Neural crest cell (in vitro differentiated cells): ENCODE results near the gene SMOC1. TPM values are rescaled to one million over a fixed set of nuclear protein-coding genes. Genes with fewer than 3 reads are reported as not detected.

Source experiments
- DNase-seq: peaks from one replicate; pipeline ENCODE4 v3.0.0; 2021; ENCODE audit warnings: low read depth, mixed read lengths, low spot score
- H3K27ac Mint-ChIP-seq: one replicate; pipeline ENCODE4 v1.8.0; 2021; ENCODE audit warnings: mild to moderate bottlenecking, mixed read lengths; ENCODE audit not compliant: unreplicated experiment
- H3K27me3 Mint-ChIP-seq: 2 replicates; pipeline ENCODE4 v1.8.0; 2021; ENCODE audit warnings: low read depth, mild to moderate bottlenecking, mixed read lengths
- H3K36me3 Mint-ChIP-seq: 2 replicates; pipeline ENCODE4 v1.8.0; 2021; ENCODE audit warnings: low read depth, mild to moderate bottlenecking, mixed read lengths
- H3K4me1 Mint-ChIP-seq: 2 replicates; pipeline ENCODE4 v1.8.0; 2021; ENCODE audit warnings: mixed read lengths
- H3K4me3 Mint-ChIP-seq: one replicate; pipeline ENCODE4 v1.8.0; 2021; ENCODE audit warnings: mild to moderate bottlenecking, mixed read lengths
- H3K9me3 Mint-ChIP-seq: 2 replicates; pipeline ENCODE4 v1.8.0; 2021; ENCODE audit warnings: mixed read lengths
- total RNA-seq: library from RNA; stranded (reverse); gene quantifications from 2 replicates; pipeline ENCODE4 v1.2.1, GENCODE V29; 2021
- TF ChIP-seq, protein P1 (sequence below): fragments of 200-600 bp; sonication (generic); conservative IDR thresholded peaks from 2 replicates; pipeline ENCODE4 v1.5.0; 2021; ENCODE audit warnings: antibody characterized with exemption, mild to moderate bottlenecking

SMOC1 gene
- total RNA-seq, 1 donor from 2014 or later: 203 TPM

DNA sequence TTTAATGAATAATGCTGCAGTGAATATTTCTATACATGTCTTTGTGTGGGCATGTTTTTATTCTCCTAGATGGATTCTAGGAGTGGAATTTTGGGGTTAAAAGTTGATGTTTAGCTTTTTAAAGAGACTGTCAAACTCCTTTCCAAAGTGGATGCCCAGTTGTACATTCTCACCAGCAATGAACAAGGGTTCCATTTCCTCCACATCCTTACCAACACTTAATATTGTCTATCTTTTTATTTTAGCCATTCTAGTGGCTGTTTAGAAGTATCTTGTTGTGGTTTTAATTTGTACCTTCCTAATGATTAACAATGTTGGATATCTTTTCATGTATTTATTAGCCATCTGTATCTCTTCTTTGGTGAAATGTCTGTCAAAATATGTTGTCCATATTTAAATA is 109.8 kb downstream of the SMOC1 start:
- TF ChIP-seq, protein P1, sequence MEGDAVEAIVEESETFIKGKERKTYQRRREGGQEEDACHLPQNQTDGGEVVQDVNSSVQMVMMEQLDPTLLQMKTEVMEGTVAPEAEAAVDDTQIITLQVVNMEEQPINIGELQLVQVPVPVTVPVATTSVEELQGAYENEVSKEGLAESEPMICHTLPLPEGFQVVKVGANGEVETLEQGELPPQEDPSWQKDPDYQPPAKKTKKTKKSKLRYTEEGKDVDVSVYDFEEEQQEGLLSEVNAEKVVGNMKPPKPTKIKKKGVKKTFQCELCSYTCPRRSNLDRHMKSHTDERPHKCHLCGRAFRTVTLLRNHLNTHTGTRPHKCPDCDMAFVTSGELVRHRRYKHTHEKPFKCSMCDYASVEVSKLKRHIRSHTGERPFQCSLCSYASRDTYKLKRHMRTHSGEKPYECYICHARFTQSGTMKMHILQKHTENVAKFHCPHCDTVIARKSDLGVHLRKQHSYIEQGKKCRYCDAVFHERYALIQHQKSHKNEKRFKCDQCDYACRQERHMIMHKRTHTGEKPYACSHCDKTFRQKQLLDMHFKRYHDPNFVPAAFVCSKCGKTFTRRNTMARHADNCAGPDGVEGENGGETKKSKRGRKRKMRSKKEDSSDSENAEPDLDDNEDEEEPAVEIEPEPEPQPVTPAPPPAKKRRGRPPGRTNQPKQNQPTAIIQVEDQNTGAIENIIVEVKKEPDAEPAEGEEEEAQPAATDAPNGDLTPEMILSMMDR: no peak
- peaks cover 28% of the 10 kb centered on the region for H3K36me3 Mint-ChIP-seq
- no peaks in the 10 kb centered on the region for H3K27me3 Mint-ChIP-seq
- H3K9me3 Mint-ChIP-seq: peaks cover 7% of the 10 kb centered on the region
- no peak for DNase-seq
- H3K4me3 Mint-ChIP-seq: no peak overlapping the region
- no peak overlapping the region for H3K27ac Mint-ChIP-seq
- peaks cover 78% of the 10 kb centered on the region for H3K4me1 Mint-ChIP-seq

DNA sequence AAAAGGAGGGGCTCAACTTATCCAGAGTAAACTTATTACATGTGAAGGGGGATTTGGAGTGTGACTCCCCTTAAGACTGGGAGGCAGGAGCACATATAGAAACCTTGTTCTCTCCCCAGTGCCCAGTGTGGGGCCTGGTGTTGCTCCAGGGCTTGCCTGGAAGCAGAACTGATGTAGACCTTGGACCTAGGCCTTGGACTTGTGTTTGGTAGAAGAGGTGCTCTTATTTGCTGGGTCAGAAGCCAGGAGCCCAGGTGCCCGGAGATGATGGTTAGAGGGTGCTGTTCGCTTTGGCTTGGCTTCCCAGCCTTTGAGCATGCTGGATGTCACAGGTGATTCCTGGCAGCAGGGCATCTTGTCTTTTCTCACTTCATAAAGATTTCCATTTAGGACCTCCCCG is 110.4 kb downstream of the SMOC1 start:
- Mint-ChIP-seq H3K9me3 (peaks cover 7% of the 10 kb centered on the region), H3K27ac (no peak overlapping the region), H3K4me3 (peak overlapping the region; percentile 59), H3K27me3 (no peaks in the 10 kb centered on the region), H3K4me1 (peaks cover 81% of the 10 kb centered on the region), H3K36me3 (peaks cover 32% of the 10 kb centered on the region)
- DNase-seq: no peak
- TF ChIP-seq, protein P1: no peak

- H3K36me3 Mint-ChIP-seq: peaks cover 39% of the 10 kb centered on the region
- H3K4me1 Mint-ChIP-seq: peaks cover 82% of the 10 kb centered on the region
- H3K4me3 Mint-ChIP-seq: peak overlapping the region; percentile 59
- H3K27me3 Mint-ChIP-seq: no peaks in the 10 kb centered on the region
- peaks cover 7% of the 10 kb centered on the region for H3K9me3 Mint-ChIP-seq
- peak overlapping the region; percentile 22 for H3K27ac Mint-ChIP-seq
- DNase-seq: no peak
- TF ChIP-seq, protein P1: no peak
These were observed 111.1 kb downstream of the SMOC1 start for GRCh38 chr14:69990323-69990722.

DNA sequence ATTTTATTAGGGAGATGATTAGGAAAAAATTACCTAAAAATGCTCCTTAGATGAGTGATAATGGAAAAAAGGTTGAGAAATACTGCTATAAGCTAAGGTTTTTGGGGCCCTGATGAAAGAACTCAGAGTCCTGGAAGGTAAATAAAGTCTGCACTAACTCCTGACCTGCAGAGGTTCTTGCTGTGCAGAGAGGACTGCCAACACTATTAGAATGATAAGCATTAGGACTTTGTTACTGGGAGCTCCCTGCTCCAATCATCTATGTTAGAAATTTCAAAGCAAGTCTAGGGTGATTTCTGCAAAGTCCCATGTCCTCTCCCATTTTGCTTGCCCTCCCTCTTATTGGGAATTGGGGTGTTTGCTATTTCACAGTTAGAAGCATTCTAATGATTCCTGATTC is 112.2 kb downstream of the SMOC1 start:
- Mint-ChIP-seq H3K4me3 (no peak overlapping the region), H3K27me3 (no peaks in the 10 kb centered on the region), H3K4me1 (peaks cover 79% of the 10 kb centered on the region), H3K27ac (no peak overlapping the region), H3K36me3 (peaks cover 41% of the 10 kb centered on the region), H3K9me3 (peaks cover 7% of the 10 kb centered on the region)
- TF ChIP-seq, protein P1: no peak
- no peak for DNase-seq

DNA sequence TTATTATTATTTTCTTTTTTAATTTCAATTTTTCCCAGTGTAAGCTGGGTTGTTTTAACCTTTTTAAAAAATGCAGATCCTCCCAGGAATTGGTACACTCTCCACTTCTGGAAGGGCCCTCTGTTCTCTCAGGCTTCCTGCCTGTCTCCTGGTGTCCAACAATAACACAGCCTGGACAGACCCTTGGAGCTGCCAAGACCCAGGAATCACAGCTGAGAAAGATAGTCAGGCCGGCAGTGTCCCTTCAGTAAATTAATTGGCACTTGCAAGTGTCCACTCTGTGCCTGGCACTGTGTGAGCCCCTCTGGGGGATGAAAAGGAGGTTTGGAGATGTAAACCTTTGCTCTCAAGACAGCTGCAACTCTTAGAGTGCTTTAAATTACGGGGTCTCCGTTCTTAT is 113.3 kb downstream of the SMOC1 start:
- H3K36me3 Mint-ChIP-seq: peaks cover 43% of the 10 kb centered on the region
- peaks cover 8% of the 10 kb centered on the region for H3K9me3 Mint-ChIP-seq
- DNase-seq: no peak
- no peak overlapping the region for H3K4me3 Mint-ChIP-seq
- peaks cover 72% of the 10 kb centered on the region for H3K4me1 Mint-ChIP-seq
- TF ChIP-seq, protein P1: no peak
- H3K27me3 Mint-ChIP-seq: no peaks in the 10 kb centered on the region
- peak overlapping the region; percentile 3 for H3K27ac Mint-ChIP-seq

DNA sequence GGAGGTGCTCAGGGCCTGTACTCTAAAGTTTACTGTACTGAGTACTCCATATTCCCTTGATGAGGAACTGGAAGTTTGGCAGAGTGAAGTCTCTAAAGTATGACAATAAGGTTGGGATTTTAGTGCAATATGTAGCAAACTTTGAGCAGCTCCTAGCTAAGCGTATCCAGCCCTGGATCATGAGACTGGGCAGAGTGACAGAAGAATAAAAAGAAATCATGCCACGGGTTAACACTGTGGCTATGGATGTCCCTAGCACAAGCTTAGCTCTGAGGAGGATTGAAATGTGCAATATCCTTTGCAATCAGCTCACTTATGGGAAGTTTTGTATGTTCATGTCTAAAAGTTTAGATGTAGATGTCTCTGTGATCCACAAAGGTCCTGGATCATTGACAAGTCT is 114.1 kb downstream of the SMOC1 start:
- H3K27me3 Mint-ChIP-seq: no peaks in the 10 kb centered on the region

More for the DNA sequence above, 114.1 kb downstream of the SMOC1 start:
- TF ChIP-seq, protein P1: no peak
- peaks cover 70% of the 10 kb centered on the region for H3K4me1 Mint-ChIP-seq
- H3K9me3 Mint-ChIP-seq: peaks cover 8% of the 10 kb centered on the region
- no peak for DNase-seq
- H3K36me3 Mint-ChIP-seq: peaks cover 45% of the 10 kb centered on the region
- peak overlapping the region; percentile 14 for H3K4me3 Mint-ChIP-seq
- no peak overlapping the region for H3K27ac Mint-ChIP-seq
